NCI-H2081 treated with DMSO at 0.1 percent for 48 hours (cell line): Measurements from ENCODE around the gene ACTL6B.

Experiments
- DNase-seq: peaks from one replicate; lab custom pipeline; 2025; lab: John Stamatoyannopoulos, UW

ACTL6B gene

DNA sequence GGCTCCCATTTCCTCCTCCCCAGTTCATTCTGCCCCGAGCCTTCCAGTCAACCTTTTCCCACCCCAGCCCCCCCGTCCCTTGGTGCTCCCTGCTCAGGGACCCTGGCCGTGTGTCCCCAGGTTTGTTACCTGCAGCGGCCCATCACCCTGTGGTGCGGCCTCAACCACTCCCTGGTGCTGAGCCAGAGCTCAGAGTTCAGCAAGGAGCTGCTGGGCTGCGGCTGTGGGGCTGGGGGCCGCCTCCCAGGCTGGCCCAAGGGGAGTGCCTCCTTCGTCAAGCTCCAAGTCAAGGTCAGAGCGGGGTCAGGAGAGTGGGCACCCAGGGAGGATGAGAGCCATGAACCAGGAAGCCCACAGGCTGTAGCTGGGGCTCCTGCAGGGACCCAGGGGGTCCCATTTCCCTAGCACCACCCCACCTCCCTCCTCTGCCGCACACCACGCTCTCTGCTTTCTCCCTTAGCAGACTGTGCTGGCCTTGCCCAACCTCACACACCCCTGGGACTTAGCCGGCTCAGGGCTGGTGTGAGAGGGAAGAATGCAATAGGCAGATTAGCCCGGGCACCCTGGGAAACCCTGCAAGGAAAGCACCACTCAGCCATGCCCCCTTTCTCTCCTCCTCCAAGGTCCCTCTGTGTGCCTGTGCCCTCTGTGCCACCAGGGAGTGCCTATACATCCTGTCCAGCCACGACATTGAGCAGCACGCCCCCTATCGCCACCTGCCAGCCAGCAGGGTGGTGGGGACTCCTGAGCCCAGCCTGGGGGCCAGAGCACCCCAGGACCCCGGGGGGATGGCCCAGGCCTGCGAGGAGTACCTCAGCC lies 56.1 kb downstream of the ACTL6B start:
- DNase-seq = no peak

DNA sequence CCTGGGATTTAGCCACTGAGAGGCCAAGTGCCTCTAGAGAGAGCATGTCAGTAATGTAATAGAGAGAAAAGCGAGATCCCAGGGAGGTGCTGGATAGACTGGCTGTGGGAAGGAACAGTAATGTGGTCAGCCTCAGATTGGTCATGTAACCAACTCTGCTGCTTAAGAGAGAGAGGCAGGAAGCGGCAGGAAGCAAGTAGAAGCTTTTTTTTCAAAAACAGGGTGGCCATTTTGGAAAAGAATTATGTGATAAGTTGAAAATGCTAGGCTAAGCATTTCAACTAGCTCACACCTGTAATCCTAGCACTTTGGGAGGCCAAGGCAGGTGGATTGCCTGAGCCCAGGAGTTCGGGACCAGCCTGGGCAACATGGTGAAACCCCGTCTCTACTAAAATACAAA lies 57.8 kb downstream of the ACTL6B start:
- DNase-seq = no peak

DNA sequence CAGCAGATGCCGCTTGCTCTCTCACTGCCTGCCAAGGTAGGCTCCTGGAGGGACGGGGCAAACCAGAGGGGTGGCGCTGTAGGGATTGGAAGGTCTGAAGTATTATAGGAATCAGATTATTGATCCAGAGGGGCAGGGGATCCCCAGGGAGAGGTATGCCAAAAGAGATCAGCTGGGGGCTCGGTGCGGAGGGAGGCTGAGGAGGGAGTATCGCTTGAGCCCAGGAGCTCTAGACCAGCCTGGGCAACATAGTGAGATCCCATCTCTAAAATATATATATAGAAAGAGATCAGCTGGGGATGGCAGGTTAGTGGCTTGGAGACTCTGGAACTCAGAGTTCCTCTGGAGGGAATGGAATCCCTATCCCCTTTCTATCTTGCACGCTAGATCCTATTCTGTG lies 61.1 kb downstream of the ACTL6B start:
- no peak for DNase-seq
